GM18870 (cell line): Measurements from ENCODE around the gene PGA5.

ENCODE experiments used
- ATAC-seq: cut with Tn5 transposase; IDR thresholded peaks from one replicate; pipeline ENCODE4 v1.9.1; 2021; ENCODE audit warnings: moderate library complexity; ENCODE audit not compliant: unreplicated experiment

PGA5 gene

DNA sequence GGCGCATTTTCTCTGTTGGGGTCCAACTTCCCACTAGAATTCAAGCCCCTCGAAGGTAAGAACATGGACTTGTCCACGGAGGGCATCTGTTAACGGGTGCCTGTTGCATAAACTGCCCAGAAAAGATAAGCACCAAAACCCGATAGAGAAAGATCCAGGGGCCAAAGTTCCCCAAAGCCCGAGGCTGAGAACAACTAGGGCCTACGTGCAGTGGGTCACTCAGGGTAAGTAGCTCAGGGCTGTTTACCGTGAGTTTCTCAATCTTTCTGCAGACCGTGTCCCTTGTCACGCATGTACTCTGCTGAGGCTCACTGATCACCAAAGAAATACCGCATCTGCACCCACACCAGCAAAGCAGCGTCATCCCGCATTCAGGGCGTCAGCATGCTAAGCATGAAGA is 24.4 kb downstream of the PGA5 start:
- no peak for ATAC-seq

DNA sequence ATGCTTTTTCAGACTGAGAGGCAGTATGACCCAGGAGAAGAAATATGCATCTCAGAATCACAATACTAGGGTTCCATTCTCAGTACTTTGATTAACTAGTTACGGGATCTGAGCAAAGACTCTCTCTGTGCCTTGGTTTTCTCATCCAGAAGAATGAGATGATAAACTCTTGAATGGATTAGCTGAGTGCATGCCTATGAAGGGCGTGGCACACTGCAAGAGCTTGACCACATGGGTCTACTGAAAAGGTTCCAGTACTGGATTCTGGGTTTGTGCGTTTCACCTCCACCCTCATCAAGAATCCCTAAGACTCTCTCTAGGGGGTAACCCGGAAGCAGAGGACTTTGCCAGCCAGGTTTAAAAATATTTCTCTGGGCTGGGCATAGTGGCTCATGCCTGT is 25.6 kb downstream of the PGA5 start:
- no peak for ATAC-seq

DNA sequence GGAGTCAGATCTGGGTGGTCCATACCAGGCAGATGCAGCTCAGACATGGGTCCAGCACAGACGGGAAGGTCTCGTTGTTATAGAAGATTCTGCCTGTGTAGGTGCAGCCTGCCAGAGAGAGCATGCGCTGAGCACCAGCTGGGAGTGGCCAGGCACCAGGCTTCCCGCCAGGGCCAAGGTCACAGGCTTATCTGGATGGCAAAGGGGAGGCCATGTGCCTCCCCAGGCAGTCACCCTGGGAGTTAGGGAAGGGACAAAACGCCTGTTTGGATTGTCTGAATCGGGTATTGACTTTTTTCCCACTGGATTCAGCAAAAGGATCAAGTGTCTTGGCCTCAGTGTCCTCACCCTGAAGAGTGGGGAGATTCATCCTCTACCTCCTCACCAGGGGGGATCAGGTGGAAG is 26.5 kb downstream of the PGA5 start:
- no peak for ATAC-seq

GRCh38 chr11:61268588-61269250 is 27.7 kb downstream of the PGA5 start:
- ATAC-seq = no peak

- ATAC-seq = no peak
Observed at GRCh38 chr11:61270354-61271076, 29.5 kb downstream of the PGA5 start.

- ATAC-seq = no peak
Observed at GRCh38 chr11:61272731-61273130, 31.8 kb downstream of the PGA5 start.

DNA sequence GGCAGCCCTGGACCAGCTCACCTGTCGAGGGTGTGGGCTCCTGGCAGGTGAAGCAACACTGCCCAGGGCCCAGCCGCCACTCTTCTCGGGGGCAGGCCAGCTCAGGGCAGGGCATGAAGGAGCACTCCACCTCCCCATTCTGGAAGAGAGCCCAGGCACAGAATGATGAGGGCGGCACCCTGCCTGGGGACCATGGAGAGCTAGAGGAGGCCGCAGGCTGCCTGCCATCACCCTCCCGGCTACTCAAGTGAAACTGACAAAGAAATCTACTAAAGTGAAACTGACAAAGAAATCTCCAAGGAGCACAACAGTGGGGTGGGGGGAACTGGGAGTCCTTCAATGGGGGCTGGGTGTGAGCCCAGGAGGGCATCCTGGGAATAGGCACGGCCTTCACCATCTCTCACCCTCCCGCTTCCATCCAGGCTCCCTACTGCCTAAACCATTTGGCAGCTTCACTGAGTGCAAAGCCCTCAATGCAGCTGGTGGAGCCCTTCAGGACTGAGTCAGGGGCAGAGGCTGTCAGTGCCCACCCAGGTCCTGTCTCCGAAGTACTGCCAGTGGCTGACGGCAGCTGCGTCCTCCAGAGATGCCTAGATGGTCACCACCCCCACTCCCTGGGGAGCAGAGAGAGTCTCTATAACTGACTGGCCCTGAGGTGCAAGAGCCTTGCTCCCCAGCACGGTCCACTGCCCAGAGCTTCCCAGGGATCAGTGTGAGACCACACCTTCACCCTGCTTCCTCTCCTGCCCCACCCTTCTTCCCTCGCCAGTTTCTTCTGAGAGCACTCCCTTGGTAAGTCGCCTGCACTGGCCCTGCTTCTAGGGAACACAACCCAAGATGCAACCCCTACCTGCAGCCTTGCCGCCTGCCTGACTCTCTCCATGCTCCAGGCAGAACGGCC is 32.5 kb downstream of the PGA5 start:
- ATAC-seq = no peak

DNA sequence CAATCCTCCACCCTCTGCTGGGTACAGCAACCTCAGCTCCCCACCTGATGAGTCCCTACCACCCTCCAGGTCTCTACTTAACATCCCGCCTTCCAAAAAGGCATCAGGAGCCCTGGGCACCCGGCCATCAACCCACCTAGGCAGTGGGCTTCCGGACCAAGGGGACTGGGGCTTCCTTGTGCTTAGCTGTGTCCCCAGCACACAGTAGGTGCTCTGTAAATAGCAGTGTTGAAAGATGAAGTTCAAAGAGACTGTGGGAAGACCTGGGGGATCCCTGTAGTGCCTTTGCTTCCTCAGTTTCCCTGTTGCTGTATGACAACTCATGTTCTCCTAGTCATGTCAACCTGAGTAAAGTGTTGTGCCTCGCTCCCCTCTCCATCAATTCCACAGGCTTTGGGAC is 33.1 kb downstream of the PGA5 start:
- no peak for ATAC-seq

- ATAC-seq = no peak
Observed at GRCh38 chr11:61275191-61275590, 34.2 kb downstream of the PGA5 start.

GRCh38 chr11:61277186-61278000 is 36.4 kb downstream of the PGA5 start:
- ATAC-seq = no peak

GRCh38 chr11:61278001-61278470 is 37.1 kb downstream of the PGA5 start:
- ATAC-seq = no peak

DNA sequence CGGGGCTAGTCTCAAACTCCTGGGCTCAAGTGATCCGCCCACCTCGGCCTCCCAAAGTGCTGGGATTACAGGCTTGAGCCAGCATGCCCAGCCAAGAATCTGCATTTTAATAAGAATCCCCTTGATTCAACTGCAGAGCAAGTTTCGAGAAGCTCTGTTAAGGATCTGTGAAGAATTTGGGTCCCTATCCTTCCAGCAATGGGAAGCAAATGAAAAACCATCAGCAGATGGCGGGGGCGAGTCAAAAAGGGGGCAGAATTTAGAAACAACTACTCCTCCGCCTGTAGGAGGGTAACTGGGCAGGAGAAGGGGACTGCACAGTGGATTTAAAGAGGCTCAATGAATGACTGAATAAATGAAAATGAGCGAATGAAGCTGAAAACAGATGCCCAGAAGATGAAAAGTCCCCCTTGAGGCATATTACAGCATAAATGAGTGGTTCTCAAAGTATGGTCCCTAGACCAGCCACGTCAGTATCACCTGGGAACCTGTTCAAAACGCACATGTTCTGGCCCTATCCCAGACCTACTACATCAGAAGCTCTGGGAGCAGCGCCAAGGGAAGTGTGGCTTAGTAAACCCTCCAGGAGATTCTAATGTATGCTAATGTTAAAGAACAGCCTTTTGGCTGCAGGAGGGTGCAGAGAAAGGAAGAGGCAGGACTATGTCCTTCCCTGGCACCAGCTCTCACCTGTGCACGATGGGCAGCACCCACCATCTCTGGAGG is 39.1 kb downstream of the PGA5 start:
- no peak for ATAC-seq

- no peak for ATAC-seq
Observed at GRCh38 chr11:61280883-61281580, 40.1 kb downstream of the PGA5 start.

GRCh38 chr11:61281581-61282250 is 40.7 kb downstream of the PGA5 start:
- ATAC-seq = no peak

DNA sequence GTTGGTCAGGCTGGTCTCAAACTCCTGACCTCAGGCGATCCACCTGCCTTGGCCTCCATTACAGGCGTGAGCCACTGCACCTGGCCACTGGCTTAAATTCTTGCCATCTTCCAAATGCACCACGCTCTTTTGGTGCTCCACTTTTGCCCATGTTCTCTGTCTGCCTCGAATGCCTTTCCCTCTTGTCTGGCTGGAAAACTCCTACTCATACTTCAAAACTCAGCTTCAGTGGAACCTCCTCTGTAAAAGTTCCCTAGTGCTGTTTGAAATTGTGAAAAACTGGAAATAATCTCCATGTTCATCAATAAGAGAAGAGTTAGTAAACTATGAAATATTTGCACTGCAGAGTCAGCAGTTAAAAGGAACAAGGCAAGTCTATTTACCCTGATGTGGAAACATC is 42.6 kb downstream of the PGA5 start:
- no peak for ATAC-seq

DNA sequence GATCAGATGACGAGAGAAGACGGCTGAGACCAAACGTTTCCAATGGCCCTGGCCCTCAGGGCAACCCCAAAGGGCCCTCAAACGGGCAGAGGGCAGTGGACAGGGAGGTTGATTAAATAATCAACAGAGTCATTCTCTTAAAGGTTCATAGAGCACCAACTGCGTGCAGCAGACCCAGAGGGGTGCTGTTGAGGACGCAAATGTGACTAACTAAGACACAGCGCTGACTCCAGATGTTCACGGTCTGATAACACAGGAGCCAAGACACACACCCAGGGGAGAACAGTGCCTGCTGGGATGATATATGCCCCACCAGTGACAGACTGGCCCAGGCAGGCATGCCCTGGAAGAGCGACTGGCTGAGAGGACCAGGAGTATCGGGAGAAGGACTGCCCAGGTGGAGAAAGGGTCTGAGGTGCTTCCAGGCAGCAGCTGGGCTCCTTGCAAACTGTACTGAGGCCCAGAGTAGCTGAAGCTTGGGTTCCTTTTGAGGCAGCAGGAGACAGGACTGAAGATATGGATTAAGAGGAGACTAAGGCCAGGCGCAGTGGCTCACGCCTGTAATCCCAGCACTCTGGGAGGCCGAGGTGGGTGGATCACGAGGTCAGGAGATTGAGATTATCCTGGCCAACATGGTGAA is 46.5 kb downstream of the PGA5 start:
- no peak for ATAC-seq

DNA sequence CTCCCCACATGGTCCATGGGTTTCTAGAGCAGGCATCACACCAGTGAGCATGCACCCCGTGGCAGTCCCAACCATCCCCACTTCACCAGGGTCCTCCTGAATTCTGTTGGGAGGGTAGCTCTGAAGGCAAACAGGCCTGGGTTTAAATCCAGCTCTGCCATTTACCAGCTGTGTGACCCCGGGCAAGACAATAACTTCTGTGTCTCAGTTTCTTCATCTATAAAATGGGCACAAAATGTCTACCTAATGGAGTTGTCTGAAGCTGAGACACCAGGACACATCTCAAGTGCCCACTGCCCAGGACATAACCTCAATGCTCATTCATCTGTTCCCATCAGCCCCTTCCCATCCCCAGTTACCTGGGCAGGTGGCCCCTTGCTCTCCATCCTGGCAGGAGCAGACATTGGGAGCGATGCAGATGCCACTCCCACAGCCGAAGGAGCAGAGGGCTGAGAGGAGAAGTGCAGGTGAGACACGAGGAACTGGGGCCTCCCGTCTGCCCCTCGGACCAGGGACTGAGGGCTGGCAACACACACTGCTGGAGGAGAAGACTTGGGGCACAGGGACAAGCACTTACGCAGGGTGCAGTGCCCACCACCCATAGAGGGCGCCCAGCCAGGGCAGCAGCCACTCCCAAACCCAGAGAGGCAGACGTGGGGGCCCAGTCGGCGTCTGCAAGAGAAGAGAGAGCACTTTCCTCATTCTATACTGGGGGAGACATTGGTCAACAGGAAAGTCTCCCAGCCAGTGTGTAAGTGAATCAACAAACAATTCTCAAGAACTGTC is 50.1 kb downstream of the PGA5 start:
- no peak for ATAC-seq

DNA sequence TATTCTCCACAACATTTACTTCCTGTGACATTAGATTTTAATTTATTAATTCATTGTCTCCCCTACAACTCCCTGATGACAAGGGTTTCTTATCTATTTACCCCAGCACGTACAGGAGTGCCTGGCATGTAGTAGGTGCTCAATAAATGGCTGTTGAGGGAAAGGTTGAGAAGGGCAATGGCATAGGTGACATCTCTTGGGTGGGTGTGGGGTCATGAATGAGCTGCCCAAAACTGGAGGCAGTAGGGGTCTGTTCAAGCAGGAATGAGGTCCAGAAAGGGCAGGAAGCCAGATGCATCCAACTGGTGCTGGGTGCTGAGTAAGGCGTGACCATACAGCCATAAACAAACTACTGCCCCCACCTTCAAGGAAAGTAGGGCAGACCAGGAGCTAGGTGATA is 51.4 kb downstream of the PGA5 start:
- no peak for ATAC-seq
